HFFc6 (cell line): ENCODE measurements around the gene ULBP1. TPM values are rescaled to one million over a fixed set of nuclear protein-coding genes. Genes with fewer than 3 reads are reported as not detected.
"Not testable (repeated sequence)": the region's sequence is repeated elsewhere in the genome, so short reads cannot be mapped to it uniquely, and the experiment has no call there.

ENCODE experiments used
- DNase-seq: peaks from one replicate; pipeline ENCODE4 v3.0.0-alpha.2; 2018
- H3K27ac Mint-ChIP-seq: 2 replicates; pipeline ENCODE4 v1.8.0; 2020; ENCODE audit warnings: mild to moderate bottlenecking, mixed read lengths
- H3K27me3 Mint-ChIP-seq: 2 replicates; pipeline ENCODE4 v1.8.0; 2021; ENCODE audit warnings: mild to moderate bottlenecking, moderate library complexity, mixed read lengths; ENCODE audit not compliant: insufficient read depth
- H3K36me3 Mint-ChIP-seq: 2 replicates; pipeline ENCODE4 v1.8.0; 2021; ENCODE audit warnings: low read depth, mixed read lengths
- H3K4me1 Mint-ChIP-seq: 2 replicates; pipeline ENCODE4 v1.8.0; 2020; ENCODE audit warnings: low read depth, mixed read lengths
- H3K4me3 Mint-ChIP-seq: 2 replicates; pipeline ENCODE4 v1.8.0; 2020; ENCODE audit warnings: mild to moderate bottlenecking, moderate library complexity, mixed read lengths
- H3K9me3 Mint-ChIP-seq: 2 replicates; pipeline ENCODE4 v1.8.0; 2020; ENCODE audit warnings: mild to moderate bottlenecking, mixed read lengths
- CTCF ChIP-seq: fragments of 200-600 bp; sonication (generic); IDR thresholded peaks from 2 replicates; pipeline ENCODE4 v1.5.0; 2021; ENCODE audit warnings: antibody characterized with exemption, mild to moderate bottlenecking
- total RNA-seq, 6 experiments: library from RNA; stranded (reverse); fragmentation: NEBNext Ultra II Directional; extraction: Animal tissue kit (Norgen Biotek cat#: 25700); gene quantifications; 2 replicates in 1 of 6; 3 replicates in 5 of 6; pipeline ENCODE4 v1.2.3, GENCODE V29; 2021

ULBP1 gene
- total RNA-seq, 6 experiments from 2014 or later, result 8.6 to 12.7 (median 9.8) TPM

- H3K4me1 Mint-ChIP-seq, result peaks cover 42% of the 10 kb centered on the region
- H3K27me3 Mint-ChIP-seq, result peaks cover 19% of the 10 kb centered on the region
- no peak overlapping the region for H3K4me3 Mint-ChIP-seq
- no peak for TF ChIP-seq CTCF
- no peaks in the 10 kb centered on the region for H3K36me3 Mint-ChIP-seq
- peak; percentile 38 for DNase-seq
- H3K27ac Mint-ChIP-seq, result no peak overlapping the region; the same call in 1 of the 2 replicates
- H3K9me3 Mint-ChIP-seq, result no peaks in the 10 kb centered on the region
Observed at GRCh38 chr6:149935246-149935645, 28.5 kb upstream of the ULBP1 start.

- peaks cover 46% of the 10 kb centered on the region for H3K4me1 Mint-ChIP-seq
- no peaks in the 10 kb centered on the region for H3K36me3 Mint-ChIP-seq
- H3K27ac Mint-ChIP-seq, result no peak overlapping the region
- TF ChIP-seq CTCF, result no peak
- H3K9me3 Mint-ChIP-seq, result no peaks in the 10 kb centered on the region
- DNase-seq, result no peak
- H3K4me3 Mint-ChIP-seq, result no peak overlapping the region
- peaks cover 17% of the 10 kb centered on the region for H3K27me3 Mint-ChIP-seq
Observed at GRCh38 chr6:149935668-149936067, 28.1 kb upstream of the ULBP1 start.

- Mint-ChIP-seq H3K27ac (no peak overlapping the region), H3K36me3 (no peaks in the 10 kb centered on the region), H3K27me3 (peaks cover 13% of the 10 kb centered on the region), H3K4me3 (no peak overlapping the region), H3K9me3 (no peaks in the 10 kb centered on the region), H3K4me1 (peaks cover 51% of the 10 kb centered on the region)
- no peak for DNase-seq
- TF ChIP-seq CTCF, result no peak
Observed at GRCh38 chr6:149936743-149937142, 27.0 kb upstream of the ULBP1 start.

- H3K4me1 Mint-ChIP-seq, result peaks cover 49% of the 10 kb centered on the region
- TF ChIP-seq CTCF, result peak; percentile 42
- not testable (repeated sequence) for H3K9me3 Mint-ChIP-seq, H3K36me3 Mint-ChIP-seq, DNase-seq
- H3K4me3 Mint-ChIP-seq, result peak overlapping the region; percentile 90
- peak overlapping the region; percentile 80 for H3K27ac Mint-ChIP-seq
- peaks cover 12% of the 10 kb centered on the region for H3K27me3 Mint-ChIP-seq
Observed at GRCh38 chr6:149938013-149938570, 25.7 kb upstream of the ULBP1 start.

- Mint-ChIP-seq H3K4me3 (peak overlapping the region; percentile 90), H3K9me3 (no peaks in the 10 kb centered on the region), H3K27ac (peak overlapping the region; percentile 80), H3K36me3 (no peaks in the 10 kb centered on the region), H3K4me1 (peaks cover 45% of the 10 kb centered on the region), H3K27me3 (peaks cover 12% of the 10 kb centered on the region)
- no peak for DNase-seq
- TF ChIP-seq CTCF, result no peak
Observed at GRCh38 chr6:149938571-149939355, 25.0 kb upstream of the ULBP1 start.
